Measurements from ENCODE around the gene APOBR.
"Not testable (repeated sequence)": the region's sequence is repeated elsewhere in the genome, so short reads cannot be mapped to it uniquely, and the experiment has no call there.

APOBR gene

DNA sequence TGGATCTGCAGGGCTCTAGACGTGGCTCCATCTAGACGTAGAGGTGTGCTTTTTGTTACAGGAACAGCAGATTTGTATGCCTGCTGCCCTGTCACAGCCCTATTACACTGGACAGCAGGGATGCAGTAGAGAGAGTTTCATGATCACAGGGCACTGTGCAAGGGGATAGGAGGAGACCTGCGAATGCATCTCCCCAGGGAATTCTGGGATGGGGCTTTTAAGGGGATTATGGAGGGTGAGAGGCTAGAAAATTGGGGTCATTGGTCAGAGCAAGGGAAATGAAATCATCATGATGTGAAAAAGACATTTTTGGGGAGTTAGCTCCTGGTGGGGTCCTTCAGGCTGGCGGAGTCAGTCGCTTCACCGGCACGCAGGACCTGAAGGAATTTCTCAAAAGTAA is 48.2 kb downstream of the APOBR start:
- H3K4me2 ChIP-seq (ENCODE audit: low read length, poor library complexity, severe bottlenecking) = no peak overlapping the region
- no peak overlapping the region for H3K23ac ChIP-seq (ENCODE audit: low read length in 2 of 2)
- H3K9me3 ChIP-seq (ENCODE audit: control insufficient read depth, low read length) = no peaks in the 10 kb centered on the region
- no peak for DNase-seq
- no peak overlapping the region for H3K14ac ChIP-seq (ENCODE audit: low read length in 2 of 2)
- H2BK5ac ChIP-seq (ENCODE audit: low read depth, low read length, poor library complexity, severe bottlenecking) = no peak overlapping the region
- H3K18ac ChIP-seq (ENCODE audit: low read depth in 1 of 2, low read length in 2 of 2) = no peak overlapping the region
- WGBS = 90% methylated on average over 7 of the region's 7 CpGs
- no peak overlapping the region for H2AFZ ChIP-seq (ENCODE audit: low read depth, low read length)
- H2BK12ac ChIP-seq (ENCODE audit: low read length in 2 of 2) = no peak overlapping the region
- peaks cover 3% of the 10 kb centered on the region for H3K4me1 ChIP-seq (ENCODE audit: control insufficient read depth, insufficient read depth, low read depth, low read length)
- H4K91ac ChIP-seq (ENCODE audit: low read length) = no peak overlapping the region
- H3K9ac ChIP-seq (ENCODE audit: low read length) = no peak overlapping the region
- H2BK120ac ChIP-seq (ENCODE audit: low read depth, low read length) = no peak overlapping the region
- H2BK15ac ChIP-seq (ENCODE audit: low read depth, poor library complexity, severe bottlenecking) = no peak overlapping the region
- H3K4ac ChIP-seq (ENCODE audit: low read depth in 1 of 2, low read length in 2 of 2) = no peak overlapping the region
- H2AK5ac ChIP-seq (ENCODE audit: low read length, severe bottlenecking) = no peak overlapping the region
- H3K4me3 ChIP-seq (ENCODE audit: insufficient read depth in 1 of 2, low read depth in 1 of 2, low read length in 2 of 2) = no peak overlapping the region
- no peak overlapping the region for H3K27ac ChIP-seq (ENCODE audit: low read length, poor library complexity, severe bottlenecking)
- no peaks in the 10 kb centered on the region for H3K27me3 ChIP-seq (ENCODE audit: control insufficient read depth in 1 of 2, insufficient read depth in 1 of 2, low read length in 2 of 2)
- H4K8ac ChIP-seq (ENCODE audit: low read length) = no peak overlapping the region
- H3K79me1 ChIP-seq (replicated peaks; ENCODE audit: low read length, poor library complexity, severe bottlenecking) = no peaks in the 10 kb centered on the region
- H3K36me3 ChIP-seq (ENCODE audit: control insufficient read depth in 1 of 2, insufficient read depth in 2 of 2, low read depth in 1 of 2, low read length in 2 of 2) = peaks cover 0 to 2% of the 10 kb centered on the region in 2 experiments

- 84% methylated on average over 7 of the region's 7 CpGs for WGBS
- no peak overlapping the region for H2BK12ac ChIP-seq (ENCODE audit: low read length in 2 of 2)
- H2BK15ac ChIP-seq (ENCODE audit: low read depth, poor library complexity, severe bottlenecking) = no peak overlapping the region
- H3K4me1 ChIP-seq (ENCODE audit: control insufficient read depth, insufficient read depth, low read depth, low read length) = peaks cover 3% of the 10 kb centered on the region
- H3K36me3 ChIP-seq (ENCODE audit: control insufficient read depth in 1 of 2, insufficient read depth in 2 of 2, low read depth in 1 of 2, low read length in 2 of 2) = no peaks in the 10 kb centered on the region
- H3K9me3 ChIP-seq (ENCODE audit: control insufficient read depth, low read length) = no peaks in the 10 kb centered on the region
- H3K4me2 ChIP-seq (ENCODE audit: low read length, poor library complexity, severe bottlenecking) = no peak overlapping the region
- H2BK120ac ChIP-seq (ENCODE audit: low read depth, low read length) = no peak overlapping the region
- H3K4me3 ChIP-seq (ENCODE audit: insufficient read depth in 1 of 2, low read depth in 1 of 2, low read length in 2 of 2) = no peak overlapping the region
- H3K27ac ChIP-seq (ENCODE audit: low read length, poor library complexity, severe bottlenecking) = no peak overlapping the region
- no peak overlapping the region for H3K9ac ChIP-seq (ENCODE audit: low read length)
- no peak for DNase-seq
- H3K27me3 ChIP-seq (ENCODE audit: control insufficient read depth in 1 of 2, insufficient read depth in 1 of 2, low read length in 2 of 2) = peaks cover 0 to under 1% of the 10 kb centered on the region in 2 experiments
- H2BK5ac ChIP-seq (ENCODE audit: low read depth, low read length, poor library complexity, severe bottlenecking) = no peak overlapping the region
- no peaks in the 10 kb centered on the region for H3K79me1 ChIP-seq (replicated peaks; ENCODE audit: low read length, poor library complexity, severe bottlenecking)
- H3K23ac ChIP-seq (ENCODE audit: low read length in 2 of 2) = no peak overlapping the region
- no peak overlapping the region for H4K8ac ChIP-seq (ENCODE audit: low read length)
- H2AFZ ChIP-seq (ENCODE audit: low read depth, low read length) = no peak overlapping the region
- H3K4ac ChIP-seq (ENCODE audit: low read depth in 1 of 2, low read length in 2 of 2) = no peak overlapping the region
- no peak overlapping the region for H2AK5ac ChIP-seq (ENCODE audit: low read length, severe bottlenecking)
- H4K91ac ChIP-seq (ENCODE audit: low read length) = no peak overlapping the region
- H3K14ac ChIP-seq (ENCODE audit: low read length in 2 of 2) = no peak overlapping the region
- no peak overlapping the region for H3K18ac ChIP-seq (ENCODE audit: low read depth in 1 of 2, low read length in 2 of 2)
These were observed 48.6 kb downstream of the APOBR start for GRCh38 chr16:28543072-28543471.

DNA sequence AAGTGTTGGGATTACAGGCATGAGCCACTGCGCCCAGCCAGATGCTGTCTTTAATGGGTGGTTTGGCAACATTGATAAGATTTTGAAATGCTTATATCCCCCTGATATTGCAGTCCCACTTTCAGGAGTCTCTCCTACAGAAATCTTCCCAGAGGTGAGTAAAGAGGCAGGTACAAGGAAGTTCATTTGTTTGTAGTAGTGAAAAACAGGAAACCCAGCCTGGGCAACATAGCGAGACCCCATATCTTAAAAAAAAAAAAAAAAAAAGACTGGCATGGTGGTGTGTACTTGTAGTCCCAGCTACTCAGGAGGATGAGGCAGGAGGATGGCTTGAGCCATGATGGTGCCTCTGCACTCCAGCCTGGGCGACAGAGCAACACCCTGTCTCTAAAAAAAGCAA is 50.6 kb downstream of the APOBR start:
- Histone ChIP-seq H3K36me3 (ENCODE audit: control insufficient read depth in 1 of 2, insufficient read depth in 2 of 2, low read depth in 1 of 2, low read length in 2 of 2) (no peaks in the 10 kb centered on the region), H3K4me2 (ENCODE audit: low read length, poor library complexity, severe bottlenecking) (no peak overlapping the region), H2BK120ac (ENCODE audit: low read depth, low read length) (no peak overlapping the region), H3K4me1 (ENCODE audit: control insufficient read depth, insufficient read depth, low read depth, low read length) (peaks cover 3% of the 10 kb centered on the region), H3K27ac (ENCODE audit: low read length, poor library complexity, severe bottlenecking) (no peak overlapping the region), H4K91ac (ENCODE audit: low read length) (no peak overlapping the region), H2BK12ac (ENCODE audit: low read length in 2 of 2) (no peak overlapping the region), H2BK15ac (ENCODE audit: low read depth, poor library complexity, severe bottlenecking) (no peak overlapping the region), H2AK5ac (ENCODE audit: low read length, severe bottlenecking) (no peak overlapping the region), H3K9me3 (ENCODE audit: control insufficient read depth, low read length) (no peaks in the 10 kb centered on the region), H3K27me3 (ENCODE audit: control insufficient read depth in 1 of 2, insufficient read depth in 1 of 2, low read length in 2 of 2) (peaks cover 0 to 4% of the 10 kb centered on the region in 2 experiments), H4K8ac (ENCODE audit: low read length) (no peak overlapping the region), H3K4me3 (ENCODE audit: insufficient read depth in 1 of 2, low read depth in 1 of 2, low read length in 2 of 2) (no peak overlapping the region), H3K9ac (ENCODE audit: low read length) (no peak overlapping the region), H3K4ac (ENCODE audit: low read depth in 1 of 2, low read length in 2 of 2) (no peak overlapping the region), H2BK5ac (ENCODE audit: low read depth, low read length, poor library complexity, severe bottlenecking) (no peak overlapping the region), H3K18ac (ENCODE audit: low read depth in 1 of 2, low read length in 2 of 2) (no peak overlapping the region), H3K79me1 (replicated peaks; ENCODE audit: low read length, poor library complexity, severe bottlenecking) (no peaks in the 10 kb centered on the region), H2AFZ (ENCODE audit: low read depth, low read length) (no peak overlapping the region), H3K14ac (ENCODE audit: low read length in 2 of 2) (no peak overlapping the region), H3K23ac (ENCODE audit: low read length in 2 of 2) (no peak overlapping the region)
- DNase-seq = no peak
- no CpG with 5 or more reads among the region's 3 CpGs for WGBS

DNA sequence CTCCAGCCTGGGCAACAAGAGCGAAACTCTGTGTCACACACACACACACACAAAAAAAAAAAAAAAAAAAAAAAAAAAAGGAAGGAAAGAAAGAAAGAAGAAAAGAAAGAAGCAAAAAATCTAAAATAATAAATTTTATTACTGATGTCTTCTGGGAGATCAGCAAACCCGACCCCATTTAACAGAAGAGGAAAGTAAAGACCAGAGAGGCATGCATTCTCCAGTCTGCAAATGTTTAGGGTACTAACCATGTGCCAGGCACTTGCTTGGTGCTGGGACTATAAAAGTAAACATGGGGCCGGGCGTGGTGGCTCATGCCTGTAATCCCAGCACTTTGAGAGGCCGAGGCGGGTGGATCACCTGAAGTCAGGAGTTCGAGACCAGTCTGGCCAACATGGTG is 51.5 kb downstream of the APOBR start:
- not testable (repeated sequence) for H2BK120ac ChIP-seq (ENCODE audit: low read depth, low read length); H2BK15ac ChIP-seq (ENCODE audit: low read depth, poor library complexity, severe bottlenecking); H3K79me1 ChIP-seq (replicated peaks; ENCODE audit: low read length, poor library complexity, severe bottlenecking); H3K23ac ChIP-seq (ENCODE audit: low read length in 2 of 2); DNase-seq; H3K36me3 ChIP-seq (ENCODE audit: control insufficient read depth in 1 of 2, insufficient read depth in 2 of 2, low read depth in 1 of 2, low read length in 2 of 2); H3K4me3 ChIP-seq (ENCODE audit: insufficient read depth in 1 of 2, low read depth in 1 of 2, low read length in 2 of 2); H3K27ac ChIP-seq (ENCODE audit: low read length, poor library complexity, severe bottlenecking); H3K9ac ChIP-seq (ENCODE audit: low read length); H2AK5ac ChIP-seq (ENCODE audit: low read length, severe bottlenecking); H3K18ac ChIP-seq (ENCODE audit: low read depth in 1 of 2, low read length in 2 of 2); H2AFZ ChIP-seq (ENCODE audit: low read depth, low read length); H3K4me1 ChIP-seq (ENCODE audit: control insufficient read depth, insufficient read depth, low read depth, low read length); H2BK12ac ChIP-seq (ENCODE audit: low read length in 2 of 2); H3K4ac ChIP-seq (ENCODE audit: low read depth in 1 of 2, low read length in 2 of 2); H4K91ac ChIP-seq (ENCODE audit: low read length); H3K27me3 ChIP-seq (ENCODE audit: control insufficient read depth in 1 of 2, insufficient read depth in 1 of 2, low read length in 2 of 2); H4K8ac ChIP-seq (ENCODE audit: low read length); H2BK5ac ChIP-seq (ENCODE audit: low read depth, low read length, poor library complexity, severe bottlenecking); H3K4me2 ChIP-seq (ENCODE audit: low read length, poor library complexity, severe bottlenecking); H3K14ac ChIP-seq (ENCODE audit: low read length in 2 of 2); H3K9me3 ChIP-seq (ENCODE audit: control insufficient read depth, low read length)
- WGBS = 88% methylated on average over 6 of the region's 7 CpGs
